ENCODE results near the gene PCDHGB7. TPM values are rescaled to one million over a fixed set of nuclear protein-coding genes. Genes with fewer than 3 reads are reported as not detected.

The PCDHGB7 gene
- total and polyA plus RNA-seq, 10 of the 15 experiments (the other 5 are each of a cell fraction or from before 2014, with no cell fraction given) = 0.27 to 1.3 (median 0.54) TPM; not detected in 2

DNA sequence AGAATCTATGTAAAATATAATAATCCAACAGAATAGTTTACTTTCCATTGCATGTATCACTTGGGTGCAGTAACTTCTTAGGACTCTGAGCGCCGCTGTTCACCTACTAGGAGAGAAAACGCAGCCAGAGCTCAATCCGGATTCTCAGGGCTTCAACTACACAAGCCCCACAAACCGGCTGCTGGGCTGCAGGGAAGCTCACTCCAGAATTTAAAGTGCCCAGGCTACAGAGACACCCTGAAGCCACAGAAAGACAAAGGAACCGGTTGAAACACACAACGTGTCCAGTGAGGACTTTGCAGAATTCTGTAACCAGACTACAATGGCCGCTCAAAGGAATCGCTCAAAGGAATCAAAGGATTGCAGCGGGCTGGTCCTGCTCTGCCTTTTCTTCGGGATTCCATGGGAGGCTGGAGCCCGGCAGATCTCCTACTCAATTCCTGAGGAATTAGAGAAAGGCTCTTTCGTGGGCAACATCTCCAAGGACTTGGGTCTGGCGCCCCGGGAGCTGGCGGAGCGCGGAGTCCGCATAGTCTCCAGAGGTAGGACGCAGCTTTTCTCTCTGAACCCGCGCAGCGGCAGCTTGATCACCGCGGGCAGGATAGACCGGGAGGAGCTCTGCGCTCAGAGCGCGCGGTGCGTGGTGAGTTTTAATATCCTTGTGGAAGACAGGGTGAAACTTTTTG is 4.5 kb upstream of the PCDHGB7 start, which contains the start of gene PCDHGA10 (continued):
- TF ChIP-seq, protein P1, sequence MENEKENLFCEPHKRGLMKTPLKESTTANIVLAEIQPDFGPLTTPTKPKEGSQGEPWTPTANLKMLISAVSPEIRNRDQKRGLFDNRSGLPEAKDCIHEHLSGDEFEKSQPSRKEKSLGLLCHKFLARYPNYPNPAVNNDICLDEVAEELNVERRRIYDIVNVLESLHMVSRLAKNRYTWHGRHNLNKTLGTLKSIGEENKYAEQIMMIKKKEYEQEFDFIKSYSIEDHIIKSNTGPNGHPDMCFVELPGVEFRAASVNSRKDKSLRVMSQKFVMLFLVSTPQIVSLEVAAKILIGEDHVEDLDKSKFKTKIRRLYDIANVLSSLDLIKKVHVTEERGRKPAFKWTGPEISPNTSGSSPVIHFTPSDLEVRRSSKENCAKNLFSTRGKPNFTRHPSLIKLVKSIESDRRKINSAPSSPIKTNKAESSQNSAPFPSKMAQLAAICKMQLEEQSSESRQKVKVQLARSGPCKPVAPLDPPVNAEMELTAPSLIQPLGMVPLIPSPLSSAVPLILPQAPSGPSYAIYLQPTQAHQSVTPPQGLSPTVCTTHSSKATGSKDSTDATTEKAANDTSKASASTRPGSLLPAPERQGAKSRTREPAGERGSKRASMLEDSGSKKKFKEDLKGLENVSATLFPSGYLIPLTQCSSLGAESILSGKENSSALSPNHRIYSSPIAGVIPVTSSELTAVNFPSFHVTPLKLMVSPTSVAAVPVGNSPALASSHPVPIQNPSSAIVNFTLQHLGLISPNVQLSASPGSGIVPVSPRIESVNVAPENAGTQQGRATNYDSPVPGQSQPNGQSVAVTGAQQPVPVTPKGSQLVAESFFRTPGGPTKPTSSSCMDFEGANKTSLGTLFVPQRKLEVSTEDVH (IDR thresholded peaks at IDR 0.05; ENCODE audit: low read depth, partially characterized antibody) = no peak
- 0 out of 2 replicates have a peak, but pooled peaks have one; percentile 41 for TF ChIP-seq MTA3 (IDR thresholded peaks at IDR 0.05; ENCODE audit: borderline replicate concordance, low read length)
- TF ChIP-seq, protein P2, sequence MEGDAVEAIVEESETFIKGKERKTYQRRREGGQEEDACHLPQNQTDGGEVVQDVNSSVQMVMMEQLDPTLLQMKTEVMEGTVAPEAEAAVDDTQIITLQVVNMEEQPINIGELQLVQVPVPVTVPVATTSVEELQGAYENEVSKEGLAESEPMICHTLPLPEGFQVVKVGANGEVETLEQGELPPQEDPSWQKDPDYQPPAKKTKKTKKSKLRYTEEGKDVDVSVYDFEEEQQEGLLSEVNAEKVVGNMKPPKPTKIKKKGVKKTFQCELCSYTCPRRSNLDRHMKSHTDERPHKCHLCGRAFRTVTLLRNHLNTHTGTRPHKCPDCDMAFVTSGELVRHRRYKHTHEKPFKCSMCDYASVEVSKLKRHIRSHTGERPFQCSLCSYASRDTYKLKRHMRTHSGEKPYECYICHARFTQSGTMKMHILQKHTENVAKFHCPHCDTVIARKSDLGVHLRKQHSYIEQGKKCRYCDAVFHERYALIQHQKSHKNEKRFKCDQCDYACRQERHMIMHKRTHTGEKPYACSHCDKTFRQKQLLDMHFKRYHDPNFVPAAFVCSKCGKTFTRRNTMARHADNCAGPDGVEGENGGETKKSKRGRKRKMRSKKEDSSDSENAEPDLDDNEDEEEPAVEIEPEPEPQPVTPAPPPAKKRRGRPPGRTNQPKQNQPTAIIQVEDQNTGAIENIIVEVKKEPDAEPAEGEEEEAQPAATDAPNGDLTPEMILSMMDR (IDR thresholded peaks at IDR 0.05 in 2 of 3, conservative IDR thresholded peaks at IDR 0.05 in 1 of 3; ENCODE audit: control insufficient read depth in 2 of 3, extremely low read depth in 1 of 3, insufficient read depth in 1 of 3, low read depth in 3 of 3, low read length in 3 of 3) = peak; percentile 81 to 86 (median 83)
- peak; percentile 77 for TF ChIP-seq SMC3 (IDR thresholded peaks at IDR 0.05; ENCODE audit: borderline replicate concordance, low read length)
- no peak for TF ChIP-seq HCFC1 (IDR thresholded peaks at IDR 0.05; ENCODE audit: low read length)
- TF ChIP-seq CREB1 (IDR thresholded peaks at IDR 0.05; ENCODE audit: low read depth) = no peak
- TF ChIP-seq IKZF1 (conservative IDR thresholded peaks at IDR 0.05) = peak; percentile 45; the same call in 1 of the 2 replicates
- no peak for TF ChIP-seq HDAC2 (IDR thresholded peaks at IDR 0.05)
- TF ChIP-seq, protein P3, sequence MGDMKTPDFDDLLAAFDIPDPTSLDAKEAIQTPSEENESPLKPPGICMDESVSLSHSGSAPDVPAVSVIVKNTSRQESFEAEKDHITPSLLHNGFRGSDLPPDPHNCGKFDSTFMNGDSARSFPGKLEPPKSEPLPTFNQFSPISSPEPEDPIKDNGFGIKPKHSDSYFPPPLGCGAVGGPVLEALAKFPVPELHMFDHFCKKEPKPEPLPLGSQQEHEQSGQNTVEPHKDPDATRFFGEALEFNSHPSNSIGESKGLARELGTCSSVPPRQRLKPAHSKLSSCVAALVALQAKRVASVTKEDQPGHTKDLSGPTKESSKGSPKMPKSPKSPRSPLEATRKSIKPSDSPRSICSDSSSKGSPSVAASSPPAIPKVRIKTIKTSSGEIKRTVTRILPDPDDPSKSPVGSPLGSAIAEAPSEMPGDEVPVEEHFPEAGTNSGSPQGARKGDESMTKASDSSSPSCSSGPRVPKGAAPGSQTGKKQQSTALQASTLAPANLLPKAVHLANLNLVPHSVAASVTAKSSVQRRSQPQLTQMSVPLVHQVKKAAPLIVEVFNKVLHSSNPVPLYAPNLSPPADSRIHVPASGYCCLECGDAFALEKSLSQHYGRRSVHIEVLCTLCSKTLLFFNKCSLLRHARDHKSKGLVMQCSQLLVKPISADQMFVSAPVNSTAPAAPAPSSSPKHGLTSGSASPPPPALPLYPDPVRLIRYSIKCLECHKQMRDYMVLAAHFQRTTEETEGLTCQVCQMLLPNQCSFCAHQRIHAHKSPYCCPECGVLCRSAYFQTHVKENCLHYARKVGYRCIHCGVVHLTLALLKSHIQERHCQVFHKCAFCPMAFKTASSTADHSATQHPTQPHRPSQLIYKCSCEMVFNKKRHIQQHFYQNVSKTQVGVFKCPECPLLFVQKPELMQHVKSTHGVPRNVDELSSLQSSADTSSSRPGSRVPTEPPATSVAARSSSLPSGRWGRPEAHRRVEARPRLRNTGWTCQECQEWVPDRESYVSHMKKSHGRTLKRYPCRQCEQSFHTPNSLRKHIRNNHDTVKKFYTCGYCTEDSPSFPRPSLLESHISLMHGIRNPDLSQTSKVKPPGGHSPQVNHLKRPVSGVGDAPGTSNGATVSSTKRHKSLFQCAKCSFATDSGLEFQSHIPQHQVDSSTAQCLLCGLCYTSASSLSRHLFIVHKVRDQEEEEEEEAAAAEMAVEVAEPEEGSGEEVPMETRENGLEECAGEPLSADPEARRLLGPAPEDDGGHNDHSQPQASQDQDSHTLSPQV (IDR thresholded peaks at IDR 0.05) = 0 out of 2 replicates have a peak, but pooled peaks have one; percentile 48
- TF ChIP-seq POLR2A (IDR thresholded peaks at IDR 0.05; ENCODE audit: low read depth, low read length) = no peak
- TF ChIP-seq SMARCA5 (IDR thresholded peaks at IDR 0.05) = peak; percentile 55; the same call in 1 of the 2 replicates
- no peak for TF ChIP-seq ASH2L (IDR thresholded peaks at IDR 0.05; ENCODE audit: borderline replicate concordance, low read depth)
